Measurements from ENCODE around the gene MBNL2.

Gene MBNL2

DNA sequence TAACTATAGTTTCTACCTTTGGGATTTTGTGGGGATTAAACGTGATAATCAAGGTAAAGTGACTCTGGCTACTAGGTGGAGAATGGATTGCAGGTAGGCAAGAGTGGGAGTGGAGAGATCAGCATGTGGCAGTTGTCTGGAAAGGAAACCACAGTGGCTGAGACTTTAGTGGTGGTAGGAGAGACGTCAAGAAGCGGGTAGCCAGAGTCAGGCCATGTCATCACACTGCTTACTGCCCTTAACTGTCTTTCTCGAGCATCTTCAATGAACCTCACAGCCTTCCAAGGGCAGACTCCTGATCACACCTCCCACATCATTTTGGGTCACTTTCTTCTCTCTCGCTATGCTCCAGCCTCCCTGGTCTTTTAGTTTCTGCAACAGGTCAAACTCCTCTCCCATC lies 28.6 kb upstream of the MBNL2 start:
- H2BK120ac ChIP-seq (ENCODE audit: low read depth, low read length), result no peak overlapping the region
- no peak overlapping the region for H2BK12ac ChIP-seq (ENCODE audit: low read length)
- no peak overlapping the region for H3K4me2 ChIP-seq (ENCODE audit: insufficient read depth, low read length, poor library complexity, severe bottlenecking)
- H2AK5ac ChIP-seq (ENCODE audit: low read depth, low read length), result no peak overlapping the region
- H3K9me3 ChIP-seq (replicated peaks in 1 of 2; ENCODE audit: control insufficient read depth in 2 of 2, insufficient read depth in 1 of 2, low read depth in 1 of 2, low read length in 2 of 2), result peaks cover 0 to 2% of the 10 kb centered on the region in 2 donors
- H3K4ac ChIP-seq (ENCODE audit: low read length), result no peak overlapping the region
- no peaks in the 10 kb centered on the region for H3K79me1 ChIP-seq (ENCODE audit: low read depth, low read length)
- no peaks in the 10 kb centered on the region for H3K36me3 ChIP-seq (replicated peaks in 1 of 2; ENCODE audit: control insufficient read depth in 2 of 2, insufficient read depth in 2 of 2, low read length in 2 of 2)
- no peak overlapping the region for H4K8ac ChIP-seq (ENCODE audit: low read depth, low read length)
- H3K9ac ChIP-seq (ENCODE audit: low read depth, low read length, poor library complexity), result no peak overlapping the region
- H2BK5ac ChIP-seq (ENCODE audit: low read length), result no peak overlapping the region
- WGBS, 2 donors (ENCODE audit: extremely low coverage in 2 of 2, insufficient read length in 2 of 2, insufficient replicate concordance in 1 of 2), result no CpG with 5 or more reads among the region's 5 CpGs
- no peak for DNase-seq (ENCODE audit: low spot score)
- H3K27me3 ChIP-seq (ENCODE audit: control insufficient read depth in 3 of 3, insufficient read depth in 3 of 3, low read depth in 1 of 3, low read length in 3 of 3), result no peaks in the 10 kb centered on the region
- H3K27ac ChIP-seq (replicated peaks; ENCODE audit: low read length), result no peak overlapping the region
- no peak overlapping the region for H4K91ac ChIP-seq (ENCODE audit: low read depth, low read length, poor library complexity)
- no peak overlapping the region for H3K18ac ChIP-seq (ENCODE audit: low read length)
- H2AFZ ChIP-seq (ENCODE audit: low read length), result no peak overlapping the region
- peak overlapping the region in 1 of 2 donors; percentile 9 for H3K4me3 ChIP-seq (ENCODE audit: low read length in 2 of 2)
- H3K23ac ChIP-seq (ENCODE audit: low read depth, low read length, poor library complexity), result no peak overlapping the region
- H2BK15ac ChIP-seq (ENCODE audit: low read length), result no peak overlapping the region
- peaks cover 0 to 3% of the 10 kb centered on the region in 2 donors for H3K4me1 ChIP-seq (ENCODE audit: control insufficient read depth in 2 of 2, insufficient read depth in 1 of 2, low read depth in 1 of 2, low read length in 2 of 2)
- H3K14ac ChIP-seq (ENCODE audit: low read length), result no peak overlapping the region

DNA sequence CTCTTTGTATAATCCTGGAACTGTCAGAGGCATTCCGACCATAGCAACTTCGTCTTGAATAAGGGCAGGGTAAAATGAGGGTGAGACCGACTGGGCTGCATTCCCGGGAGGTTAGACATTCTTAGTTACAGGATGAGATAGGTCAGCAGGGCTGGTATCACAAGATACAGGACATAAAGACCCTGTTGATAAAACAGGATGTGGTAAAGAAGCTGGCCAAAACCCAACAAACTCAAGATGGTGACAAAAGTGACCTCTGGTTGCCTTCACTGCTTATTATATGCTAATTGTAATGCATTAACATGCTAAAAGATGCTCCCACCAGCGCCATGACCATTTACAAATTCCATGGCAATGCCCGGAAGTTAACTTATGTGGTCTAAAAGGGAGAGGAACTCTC lies 27.7 kb upstream of the MBNL2 start:
- peaks cover 0 to 2% of the 10 kb centered on the region in 2 donors for H3K9me3 ChIP-seq (replicated peaks in 1 of 2; ENCODE audit: control insufficient read depth in 2 of 2, insufficient read depth in 1 of 2, low read depth in 1 of 2, low read length in 2 of 2)
- no peak overlapping the region for H2BK5ac ChIP-seq (ENCODE audit: low read length)
- H3K4ac ChIP-seq (ENCODE audit: low read length), result no peak overlapping the region
- H3K36me3 ChIP-seq (replicated peaks in 1 of 2; ENCODE audit: control insufficient read depth in 2 of 2, insufficient read depth in 2 of 2, low read length in 2 of 2), result no peaks in the 10 kb centered on the region
- no peak overlapping the region for H3K18ac ChIP-seq (ENCODE audit: low read length)
- no peak overlapping the region for H3K23ac ChIP-seq (ENCODE audit: low read depth, low read length, poor library complexity)
- no peak for DNase-seq (ENCODE audit: low spot score)
- H2AK5ac ChIP-seq (ENCODE audit: low read depth, low read length), result no peak overlapping the region
- H3K27me3 ChIP-seq (ENCODE audit: control insufficient read depth in 3 of 3, insufficient read depth in 3 of 3, low read depth in 1 of 3, low read length in 3 of 3), result no peaks in the 10 kb centered on the region
- H2BK120ac ChIP-seq (ENCODE audit: low read depth, low read length), result no peak overlapping the region
- no peak overlapping the region for H2BK12ac ChIP-seq (ENCODE audit: low read length)
- no peak overlapping the region for H4K91ac ChIP-seq (ENCODE audit: low read depth, low read length, poor library complexity)
- H4K8ac ChIP-seq (ENCODE audit: low read depth, low read length), result no peak overlapping the region
- no peak overlapping the region for H2AFZ ChIP-seq (ENCODE audit: low read length)
- H3K27ac ChIP-seq (replicated peaks; ENCODE audit: low read length), result no peak overlapping the region
- no CpG with 5 or more reads among the region's 6 CpGs for WGBS, 2 donors (ENCODE audit: extremely low coverage in 2 of 2, insufficient read length in 2 of 2, insufficient replicate concordance in 1 of 2)
- no peak overlapping the region for H3K4me2 ChIP-seq (ENCODE audit: insufficient read depth, low read length, poor library complexity, severe bottlenecking)
- H2BK15ac ChIP-seq (ENCODE audit: low read length), result no peak overlapping the region
- H3K79me1 ChIP-seq (ENCODE audit: low read depth, low read length), result no peaks in the 10 kb centered on the region
- no peak overlapping the region for H3K9ac ChIP-seq (ENCODE audit: low read depth, low read length, poor library complexity)
- H3K4me1 ChIP-seq (ENCODE audit: control insufficient read depth in 2 of 2, insufficient read depth in 1 of 2, low read depth in 1 of 2, low read length in 2 of 2), result peaks cover 0 to 3% of the 10 kb centered on the region in 2 donors
- no peak overlapping the region for H3K4me3 ChIP-seq (ENCODE audit: low read length in 2 of 2)
- H3K14ac ChIP-seq (ENCODE audit: low read length), result no peak overlapping the region

DNA sequence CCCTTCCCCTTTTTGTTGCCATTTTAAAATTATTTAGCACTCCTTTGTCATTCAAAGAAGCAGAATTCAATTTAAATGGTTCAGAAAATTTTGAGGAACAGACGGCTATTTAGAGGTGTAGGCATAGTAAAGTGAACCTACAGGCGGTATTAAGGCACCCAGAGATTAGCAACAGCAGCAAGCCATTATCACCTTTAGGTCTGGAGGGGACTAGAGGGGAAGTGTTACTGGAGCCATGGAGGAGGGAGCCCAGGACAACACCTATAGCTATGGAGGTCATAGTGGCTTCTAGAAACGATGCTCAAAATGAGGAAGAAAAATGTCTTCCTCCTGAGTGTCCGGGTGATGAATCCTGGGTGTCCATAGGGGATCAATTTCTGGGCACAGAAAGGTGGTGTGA lies 25.8 kb upstream of the MBNL2 start:
- no peak overlapping the region for H4K91ac ChIP-seq (ENCODE audit: low read depth, low read length, poor library complexity)
- peaks cover 0 to 3% (median 0%) of the 10 kb centered on the region in 3 experiments for H3K27me3 ChIP-seq (ENCODE audit: control insufficient read depth in 3 of 3, insufficient read depth in 3 of 3, low read depth in 1 of 3, low read length in 3 of 3)
- no peak overlapping the region for H3K4me3 ChIP-seq (ENCODE audit: low read length in 2 of 2)
- H3K18ac ChIP-seq (ENCODE audit: low read length), result no peak overlapping the region
- no peak overlapping the region for H3K27ac ChIP-seq (replicated peaks; ENCODE audit: low read length)
- no peak overlapping the region for H2BK15ac ChIP-seq (ENCODE audit: low read length)
- no CpG with 5 or more reads among the region's 4 CpGs for WGBS, 2 donors (ENCODE audit: extremely low coverage in 2 of 2, insufficient read length in 2 of 2, insufficient replicate concordance in 1 of 2)
- no peak overlapping the region for H2BK120ac ChIP-seq (ENCODE audit: low read depth, low read length)
- no peak overlapping the region for H2BK5ac ChIP-seq (ENCODE audit: low read length)
- no peak overlapping the region for H2AFZ ChIP-seq (ENCODE audit: low read length)
- H3K4ac ChIP-seq (ENCODE audit: low read length), result no peak overlapping the region
- no peak overlapping the region for H3K14ac ChIP-seq (ENCODE audit: low read length)
- no peaks in the 10 kb centered on the region for H3K36me3 ChIP-seq (replicated peaks in 1 of 2; ENCODE audit: control insufficient read depth in 2 of 2, insufficient read depth in 2 of 2, low read length in 2 of 2)
- H2BK12ac ChIP-seq (ENCODE audit: low read length), result no peak overlapping the region
- peaks cover 0 to 3% of the 10 kb centered on the region in 2 donors for H3K4me1 ChIP-seq (ENCODE audit: control insufficient read depth in 2 of 2, insufficient read depth in 1 of 2, low read depth in 1 of 2, low read length in 2 of 2)
- no peak for DNase-seq (ENCODE audit: low spot score)
- H3K79me1 ChIP-seq (ENCODE audit: low read depth, low read length), result no peaks in the 10 kb centered on the region
- H3K9me3 ChIP-seq (replicated peaks in 1 of 2; ENCODE audit: control insufficient read depth in 2 of 2, insufficient read depth in 1 of 2, low read depth in 1 of 2, low read length in 2 of 2), result no peaks in the 10 kb centered on the region
- H4K8ac ChIP-seq (ENCODE audit: low read depth, low read length), result no peak overlapping the region
- H3K4me2 ChIP-seq (ENCODE audit: insufficient read depth, low read length, poor library complexity, severe bottlenecking), result no peak overlapping the region
- H3K23ac ChIP-seq (ENCODE audit: low read depth, low read length, poor library complexity), result no peak overlapping the region
- H2AK5ac ChIP-seq (ENCODE audit: low read depth, low read length), result no peak overlapping the region
- no peak overlapping the region for H3K9ac ChIP-seq (ENCODE audit: low read depth, low read length, poor library complexity)

DNA sequence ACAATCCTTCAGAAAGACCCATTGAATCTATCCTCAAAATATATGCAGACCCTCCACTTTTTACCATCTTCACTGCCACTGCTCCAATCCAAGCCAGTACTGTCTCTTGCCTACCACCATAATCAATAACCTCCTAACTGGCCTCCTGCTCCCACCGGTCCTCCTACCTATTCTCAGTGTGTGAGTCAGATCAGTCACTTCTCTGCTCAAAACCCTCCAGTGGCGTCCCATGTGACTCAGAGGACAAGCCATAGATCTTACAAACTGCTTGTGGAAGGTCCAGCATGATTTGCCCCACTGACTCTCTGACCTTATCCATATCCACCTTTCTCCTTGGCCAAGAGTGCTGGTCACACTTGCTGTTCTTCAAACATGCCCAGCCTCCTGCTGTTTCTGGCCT lies 23.4 kb upstream of the MBNL2 start:
- no peak overlapping the region for H2AK5ac ChIP-seq (ENCODE audit: low read depth, low read length)
- no peak for DNase-seq (ENCODE audit: low spot score)

More for the DNA sequence above, 23.4 kb upstream of the MBNL2 start:
- H3K36me3 ChIP-seq (replicated peaks in 1 of 2; ENCODE audit: control insufficient read depth in 2 of 2, insufficient read depth in 2 of 2, low read length in 2 of 2), result no peaks in the 10 kb centered on the region
- no peak overlapping the region for H2BK15ac ChIP-seq (ENCODE audit: low read length)
- no peak overlapping the region for H3K27ac ChIP-seq (replicated peaks; ENCODE audit: low read length)
- H3K79me1 ChIP-seq (ENCODE audit: low read depth, low read length), result no peaks in the 10 kb centered on the region
- no CpG with 5 or more reads among the region's 2 CpGs for WGBS, 2 donors (ENCODE audit: extremely low coverage in 2 of 2, insufficient read length in 2 of 2, insufficient replicate concordance in 1 of 2)
- H2AFZ ChIP-seq (ENCODE audit: low read length), result no peak overlapping the region
- no peak overlapping the region for H3K23ac ChIP-seq (ENCODE audit: low read depth, low read length, poor library complexity)
- H2BK12ac ChIP-seq (ENCODE audit: low read length), result no peak overlapping the region
- no peak overlapping the region for H3K4me3 ChIP-seq (ENCODE audit: low read length in 2 of 2)
- peaks cover 0 to 3% (median 0%) of the 10 kb centered on the region in 3 experiments for H3K27me3 ChIP-seq (ENCODE audit: control insufficient read depth in 3 of 3, insufficient read depth in 3 of 3, low read depth in 1 of 3, low read length in 3 of 3)
- H3K4me1 ChIP-seq (ENCODE audit: control insufficient read depth in 2 of 2, insufficient read depth in 1 of 2, low read depth in 1 of 2, low read length in 2 of 2), result peaks cover 0 to 3% of the 10 kb centered on the region in 2 donors
- no peak overlapping the region for H2BK5ac ChIP-seq (ENCODE audit: low read length)
- H4K91ac ChIP-seq (ENCODE audit: low read depth, low read length, poor library complexity), result no peak overlapping the region
- no peak overlapping the region for H2BK120ac ChIP-seq (ENCODE audit: low read depth, low read length)
- H3K4ac ChIP-seq (ENCODE audit: low read length), result no peak overlapping the region
- H3K4me2 ChIP-seq (ENCODE audit: insufficient read depth, low read length, poor library complexity, severe bottlenecking), result no peak overlapping the region
- H3K14ac ChIP-seq (ENCODE audit: low read length), result no peak overlapping the region
- H4K8ac ChIP-seq (ENCODE audit: low read depth, low read length), result no peak overlapping the region
- no peak overlapping the region for H3K9ac ChIP-seq (ENCODE audit: low read depth, low read length, poor library complexity)
- no peaks in the 10 kb centered on the region for H3K9me3 ChIP-seq (replicated peaks in 1 of 2; ENCODE audit: control insufficient read depth in 2 of 2, insufficient read depth in 1 of 2, low read depth in 1 of 2, low read length in 2 of 2)
- H3K18ac ChIP-seq (ENCODE audit: low read length), result no peak overlapping the region

Measured in neuronal stem cell (in vitro differentiated cells).